Hepatocyte (in vitro differentiated cells): ENCODE data around the gene E2F8.

Source experiments
- EZH2 ChIP-seq: fragments of 200-600 bp; sonication (generic); IDR thresholded peaks from 2 replicates; pipeline ENCODE4 v1.6.1; 2016; ENCODE audit warnings: antibody characterized with exemption, mild to moderate bottlenecking, borderline replicate concordance
- TF ChIP-seq, protein P1 (sequence below): fragments of 200-600 bp; sonication (generic); IDR thresholded peaks from 2 replicates; pipeline ENCODE4 v1.5.1; 2016; ENCODE audit warnings: antibody characterized with exemption, mild to moderate bottlenecking; ENCODE audit not compliant: poor library complexity

DNA sequence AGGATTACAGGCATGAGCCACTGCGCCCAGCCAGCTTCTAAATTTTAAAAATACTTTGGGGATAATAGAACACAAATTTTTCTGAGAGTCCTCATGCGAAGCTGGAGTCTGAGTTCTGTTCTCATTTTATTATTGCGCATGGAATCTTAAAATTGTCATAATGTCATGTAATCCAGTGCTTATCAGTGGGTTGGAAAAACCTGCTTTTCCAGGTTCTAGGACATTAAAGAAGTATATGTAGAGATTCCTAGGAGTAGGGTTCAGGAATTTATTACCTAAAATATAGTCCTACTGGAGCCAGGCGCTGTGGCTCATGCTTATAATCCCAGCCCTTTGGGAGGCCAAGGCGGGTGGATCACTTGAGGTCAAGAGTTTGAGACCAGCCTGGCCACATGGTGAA is 4.6 kb upstream of the E2F8 start:
- TF ChIP-seq, protein P1, sequence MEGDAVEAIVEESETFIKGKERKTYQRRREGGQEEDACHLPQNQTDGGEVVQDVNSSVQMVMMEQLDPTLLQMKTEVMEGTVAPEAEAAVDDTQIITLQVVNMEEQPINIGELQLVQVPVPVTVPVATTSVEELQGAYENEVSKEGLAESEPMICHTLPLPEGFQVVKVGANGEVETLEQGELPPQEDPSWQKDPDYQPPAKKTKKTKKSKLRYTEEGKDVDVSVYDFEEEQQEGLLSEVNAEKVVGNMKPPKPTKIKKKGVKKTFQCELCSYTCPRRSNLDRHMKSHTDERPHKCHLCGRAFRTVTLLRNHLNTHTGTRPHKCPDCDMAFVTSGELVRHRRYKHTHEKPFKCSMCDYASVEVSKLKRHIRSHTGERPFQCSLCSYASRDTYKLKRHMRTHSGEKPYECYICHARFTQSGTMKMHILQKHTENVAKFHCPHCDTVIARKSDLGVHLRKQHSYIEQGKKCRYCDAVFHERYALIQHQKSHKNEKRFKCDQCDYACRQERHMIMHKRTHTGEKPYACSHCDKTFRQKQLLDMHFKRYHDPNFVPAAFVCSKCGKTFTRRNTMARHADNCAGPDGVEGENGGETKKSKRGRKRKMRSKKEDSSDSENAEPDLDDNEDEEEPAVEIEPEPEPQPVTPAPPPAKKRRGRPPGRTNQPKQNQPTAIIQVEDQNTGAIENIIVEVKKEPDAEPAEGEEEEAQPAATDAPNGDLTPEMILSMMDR, result no peak
- TF ChIP-seq EZH2, result no peak
